Subcutaneous preadipocyte (primary cell): ENCODE results near the gene PTPRB. TPM values are rescaled to one million over a fixed set of nuclear protein-coding genes. Genes with fewer than 3 reads are reported as not detected.

Experiments
- total RNA-seq: library from RNA; depleted of rRNA; stranded (reverse); fragments of >200 nt; gene quantifications from 2 replicates; pipeline ENCODE4 v1.2.3, GENCODE V29; 2012

PTPRB gene
- under 0.01 TPM in 1 of 2 replicates, not detected in the other for total RNA-seq

GRCh38 chr12:70637303-70638085, at the start of gene PTPRB:
Gene PTPRB, minus strand, starts transcription at chr12:70637429. Its CDS starts 34 bp downstream, at chr12:70637395.

